Colon (tissue), 2 donors: ENCODE measurements around the gene PRLR.
"Not testable (repeated sequence)": the region's sequence is repeated elsewhere in the genome, so short reads cannot be mapped to it uniquely, and the experiment has no call there.

Source experiments
- FAIRE-seq: peaks from 2 replicates; lab custom pipeline; 2012; peaks lifted over from hg19 to GRCh38; lab: Jason Lieb, UNC
- donor health status: control.
- donor health status: control.

PRLR gene

GRCh38 chr5:35124932-35125331 is 105.4 kb downstream of the PRLR start:
- FAIRE-seq = no peak

- FAIRE-seq = no peak
These were observed 107.5 kb downstream of the PRLR start for GRCh38 chr5:35122819-35123218.

DNA sequence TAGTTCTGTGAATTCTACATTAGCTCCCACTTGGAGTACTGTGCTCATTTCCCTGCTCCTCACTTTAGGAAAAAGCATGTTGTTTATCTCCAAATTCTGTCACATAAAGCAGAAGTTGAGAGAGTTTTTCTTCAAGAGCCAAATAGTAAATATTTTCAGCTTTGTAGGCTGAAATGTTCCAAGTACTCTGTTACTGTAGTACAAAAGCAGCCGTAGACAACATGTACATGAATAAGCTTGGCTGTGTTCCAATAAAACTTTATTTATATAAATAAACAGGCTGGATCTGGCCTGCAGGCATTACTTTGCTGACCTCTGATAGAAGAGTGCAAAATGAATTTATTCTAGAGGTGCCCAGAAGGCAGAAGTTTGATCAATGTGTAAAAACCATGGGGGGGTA is 109.6 kb downstream of the PRLR start:
- no peak for FAIRE-seq

DNA sequence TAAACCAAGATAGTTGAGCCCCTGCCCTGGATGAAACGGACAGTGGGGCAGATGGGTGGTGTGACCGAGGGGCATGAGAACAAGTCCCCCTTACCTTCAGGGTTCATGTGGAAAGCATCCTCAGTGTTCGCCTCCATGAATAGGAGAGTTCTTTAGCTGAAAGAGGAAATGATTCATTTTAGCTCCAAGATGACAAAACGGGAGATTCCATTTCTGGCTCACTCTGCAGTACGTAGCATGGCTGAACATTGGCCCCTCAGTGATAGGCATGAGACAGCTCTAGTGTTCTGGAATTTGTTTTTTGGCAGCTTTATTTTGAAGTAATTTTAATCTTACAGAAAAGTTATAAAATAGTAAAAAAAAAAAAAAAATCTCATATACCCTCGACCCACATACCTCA is 112.3 kb downstream of the PRLR start:
- FAIRE-seq = no peak

DNA sequence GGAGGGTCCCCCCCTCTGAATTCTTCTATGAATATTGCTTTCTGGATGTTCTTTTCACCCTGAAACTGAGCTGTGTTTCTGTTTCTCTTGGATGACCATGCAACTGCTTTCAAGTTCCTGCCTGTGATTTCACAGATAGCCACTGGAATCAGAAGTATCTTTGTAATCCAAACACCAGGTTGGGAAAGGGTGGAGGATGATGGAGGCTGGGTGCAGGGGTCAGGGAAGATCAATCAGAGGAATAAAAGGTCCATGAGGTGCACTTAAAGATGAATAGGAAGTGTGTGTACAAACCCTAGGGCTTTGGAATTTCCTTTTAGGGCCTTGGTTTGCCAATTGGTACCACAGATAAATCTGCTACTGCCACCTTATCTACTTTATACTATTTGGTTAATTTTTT is 114.4 kb downstream of the PRLR start:
- FAIRE-seq = no peak

GRCh38 chr5:35114698-35115097 is 115.6 kb downstream of the PRLR start:
- no peak for FAIRE-seq

GRCh38 chr5:35112300-35112699 is 118.0 kb downstream of the PRLR start:
- no peak for FAIRE-seq

DNA sequence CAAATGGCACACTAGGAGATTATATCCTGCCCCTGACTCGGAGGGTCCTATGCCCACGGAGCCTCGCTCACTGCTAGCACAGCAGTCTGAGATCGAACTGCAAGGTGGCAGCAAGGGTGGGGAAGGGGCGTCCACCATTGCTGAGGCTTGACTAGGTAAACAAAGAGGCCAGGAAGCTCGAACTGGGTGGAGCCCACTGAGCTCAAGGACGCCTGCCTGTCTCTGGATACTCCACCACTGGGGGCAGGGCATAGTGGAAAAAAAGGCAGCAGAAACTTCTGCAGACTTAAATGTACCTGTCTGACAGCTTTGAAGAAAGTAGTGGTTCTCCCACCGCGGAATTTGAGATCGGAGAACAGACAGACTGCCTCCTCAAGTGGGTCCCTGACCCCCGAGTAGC is 125.7 kb downstream of the PRLR start:
- FAIRE-seq = not testable (repeated sequence)

DNA sequence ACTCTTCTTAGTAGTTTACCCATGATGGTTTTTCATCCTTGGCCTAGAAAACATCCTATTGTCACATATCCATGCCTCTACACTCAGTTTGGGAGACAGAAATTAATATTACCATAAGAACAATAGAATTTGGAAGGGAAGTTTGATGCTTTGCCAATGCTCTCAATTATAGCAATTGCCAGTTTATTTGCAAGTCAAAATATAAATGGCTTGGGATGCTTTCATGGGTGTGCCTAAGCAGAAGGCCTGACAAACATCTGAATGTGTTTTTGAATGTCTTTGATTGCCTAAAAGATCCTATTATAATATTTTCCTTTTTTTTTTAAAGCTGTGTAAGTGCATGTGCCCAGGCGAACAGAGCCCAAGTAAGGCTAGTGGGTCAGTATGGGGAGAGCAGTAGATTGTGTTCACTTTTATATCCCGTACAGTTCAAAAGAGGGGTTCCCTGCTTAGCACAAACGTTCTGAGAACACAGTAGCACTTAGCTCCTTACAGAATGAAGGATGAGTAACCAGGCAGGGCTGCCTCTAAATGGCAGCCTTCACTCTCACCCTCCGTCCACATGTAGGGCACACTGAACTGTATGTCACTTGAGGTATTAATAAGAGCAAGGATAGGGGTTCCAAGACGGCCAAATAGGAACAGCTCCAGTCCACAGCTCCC is 126.5 kb downstream of the PRLR start:
- FAIRE-seq = no peak

DNA sequence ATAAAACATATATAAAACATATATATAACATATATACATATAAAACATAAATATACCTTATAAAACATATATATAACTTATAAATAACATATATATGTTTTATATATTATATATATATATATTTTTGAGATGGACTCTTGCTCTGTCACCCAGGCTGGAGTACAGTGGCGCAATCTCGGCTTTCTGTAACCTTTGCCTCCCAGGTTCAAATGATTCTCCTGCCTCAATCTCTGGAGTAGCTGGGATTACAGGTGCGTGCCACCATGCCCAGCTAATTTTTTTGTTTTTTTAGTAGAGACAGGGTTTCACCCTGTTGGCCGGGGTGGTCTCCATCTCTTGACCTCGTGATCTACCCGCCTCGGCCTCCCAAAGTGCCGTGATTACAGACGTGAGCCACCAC is 128.6 kb downstream of the PRLR start:
- FAIRE-seq = not testable (repeated sequence)

DNA sequence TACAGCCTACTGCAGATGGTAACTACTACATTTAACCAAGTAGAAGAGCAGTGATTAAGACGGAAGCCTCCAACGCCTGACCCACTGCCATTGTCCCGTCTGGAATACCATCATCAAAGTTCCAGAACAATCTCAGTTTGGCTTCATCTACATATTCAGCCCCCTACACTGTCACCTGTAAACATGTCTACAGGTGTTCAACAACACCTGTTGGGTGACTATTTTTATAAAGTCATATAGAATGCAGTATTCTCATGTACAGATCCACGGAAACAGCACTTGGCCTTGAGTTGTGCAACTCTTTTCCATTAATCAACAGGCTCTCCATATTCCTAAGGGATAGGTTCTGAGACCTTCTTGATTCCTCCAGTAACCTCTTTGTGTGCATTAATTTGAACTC is 129.3 kb downstream of the PRLR start:
- FAIRE-seq = no peak

DNA sequence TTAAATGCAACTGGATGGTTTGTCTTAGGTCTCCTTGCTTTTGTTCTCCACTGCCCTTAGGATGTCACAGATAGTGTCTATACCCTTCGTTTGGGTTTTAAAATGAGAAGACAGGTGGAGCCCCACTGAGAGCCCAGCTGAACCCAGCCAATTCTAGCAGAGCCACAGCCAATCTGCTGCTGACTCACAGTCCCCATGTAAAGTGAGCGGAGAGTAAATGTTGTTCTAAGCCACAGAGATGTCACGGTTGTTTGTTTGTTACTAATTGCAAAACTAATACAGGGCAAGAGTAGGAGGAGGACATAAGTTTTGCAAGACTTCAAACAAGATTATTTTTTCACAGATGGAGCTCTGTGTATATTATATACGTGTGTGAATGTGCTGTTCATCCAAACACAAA is 132.1 kb downstream of the PRLR start:
- FAIRE-seq = no peak

DNA sequence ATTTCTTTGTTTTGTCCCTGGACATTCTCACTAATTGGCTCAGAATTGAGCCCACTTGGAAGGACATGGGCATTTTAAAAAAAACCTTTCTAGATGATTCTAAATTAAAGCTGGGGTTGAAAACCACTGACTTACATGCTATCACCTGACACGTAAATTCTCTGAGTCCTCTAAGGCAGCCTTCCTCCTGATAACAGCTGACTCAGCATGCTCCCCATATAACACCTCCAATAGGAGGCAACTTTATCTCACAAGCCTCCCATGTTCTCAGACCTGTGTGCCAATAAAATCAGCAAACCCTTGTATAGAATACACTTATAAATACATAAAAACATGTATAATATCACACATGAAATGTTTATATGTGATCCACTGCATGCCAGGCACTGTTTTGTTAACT is 133.4 kb downstream of the PRLR start:
- FAIRE-seq = no peak

- FAIRE-seq = no peak
These were observed 134.1 kb downstream of the PRLR start for GRCh38 chr5:35096216-35096615.

DNA sequence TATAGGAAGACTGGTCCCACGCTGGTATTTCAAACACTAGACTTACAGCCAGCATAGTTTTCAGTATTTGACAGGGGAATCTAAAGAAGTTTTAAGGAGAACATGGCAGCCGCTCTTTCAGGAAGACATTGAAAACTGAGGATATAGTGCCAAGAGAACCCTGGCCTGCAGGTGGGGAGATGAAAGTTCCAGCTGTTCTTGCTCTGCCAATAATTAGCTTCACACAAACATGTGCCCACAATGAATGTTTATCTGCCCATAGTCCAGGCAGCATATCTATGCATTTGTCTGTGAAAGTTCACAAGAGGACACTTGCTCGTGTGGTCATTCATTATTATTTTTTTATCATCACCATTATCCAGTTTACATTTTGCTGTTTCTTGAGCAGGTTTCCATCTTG is 134.9 kb downstream of the PRLR start:
- FAIRE-seq = no peak

DNA sequence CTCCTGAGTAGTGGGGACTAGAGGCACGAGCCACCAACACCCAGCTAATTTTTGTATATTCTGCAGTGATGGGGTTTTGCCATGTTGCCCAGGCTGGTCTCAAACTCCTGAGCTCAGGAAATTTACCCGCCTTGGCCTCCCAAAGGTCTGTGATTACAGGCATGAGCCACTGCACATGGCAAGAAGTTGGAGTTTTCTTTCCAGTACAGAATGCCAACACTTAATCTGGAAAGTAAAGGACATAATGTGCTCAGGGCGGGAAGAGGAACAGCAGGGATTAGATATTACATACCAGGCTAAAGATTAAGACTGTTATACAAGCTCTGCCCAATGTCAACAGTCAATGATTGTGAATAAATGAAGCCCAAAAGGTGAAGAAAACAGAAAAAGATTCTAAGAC is 135.3 kb downstream of the PRLR start:
- no peak for FAIRE-seq

- FAIRE-seq = no peak
These were observed 137.6 kb downstream of the PRLR start for GRCh38 chr5:35092703-35093102.

DNA sequence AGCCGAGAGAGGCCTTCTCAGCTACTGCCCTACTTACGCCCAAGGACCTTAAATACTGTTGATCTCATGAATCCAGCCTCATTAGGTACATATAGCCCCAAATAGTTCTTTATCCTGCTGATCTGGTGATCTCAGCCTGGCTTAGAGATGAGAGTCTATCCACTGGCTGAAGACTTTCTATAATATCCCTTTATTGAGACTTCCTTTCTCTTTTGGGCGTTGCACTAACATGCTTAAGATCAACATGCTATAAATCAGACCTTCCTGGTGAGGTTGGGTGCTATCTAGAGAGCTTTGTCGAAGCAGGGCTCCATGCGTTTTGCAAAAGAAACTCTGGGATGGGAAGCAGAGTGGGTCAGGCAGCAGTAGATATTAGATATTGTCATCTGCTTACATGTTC is 138.6 kb downstream of the PRLR start:
- FAIRE-seq = no peak

DNA sequence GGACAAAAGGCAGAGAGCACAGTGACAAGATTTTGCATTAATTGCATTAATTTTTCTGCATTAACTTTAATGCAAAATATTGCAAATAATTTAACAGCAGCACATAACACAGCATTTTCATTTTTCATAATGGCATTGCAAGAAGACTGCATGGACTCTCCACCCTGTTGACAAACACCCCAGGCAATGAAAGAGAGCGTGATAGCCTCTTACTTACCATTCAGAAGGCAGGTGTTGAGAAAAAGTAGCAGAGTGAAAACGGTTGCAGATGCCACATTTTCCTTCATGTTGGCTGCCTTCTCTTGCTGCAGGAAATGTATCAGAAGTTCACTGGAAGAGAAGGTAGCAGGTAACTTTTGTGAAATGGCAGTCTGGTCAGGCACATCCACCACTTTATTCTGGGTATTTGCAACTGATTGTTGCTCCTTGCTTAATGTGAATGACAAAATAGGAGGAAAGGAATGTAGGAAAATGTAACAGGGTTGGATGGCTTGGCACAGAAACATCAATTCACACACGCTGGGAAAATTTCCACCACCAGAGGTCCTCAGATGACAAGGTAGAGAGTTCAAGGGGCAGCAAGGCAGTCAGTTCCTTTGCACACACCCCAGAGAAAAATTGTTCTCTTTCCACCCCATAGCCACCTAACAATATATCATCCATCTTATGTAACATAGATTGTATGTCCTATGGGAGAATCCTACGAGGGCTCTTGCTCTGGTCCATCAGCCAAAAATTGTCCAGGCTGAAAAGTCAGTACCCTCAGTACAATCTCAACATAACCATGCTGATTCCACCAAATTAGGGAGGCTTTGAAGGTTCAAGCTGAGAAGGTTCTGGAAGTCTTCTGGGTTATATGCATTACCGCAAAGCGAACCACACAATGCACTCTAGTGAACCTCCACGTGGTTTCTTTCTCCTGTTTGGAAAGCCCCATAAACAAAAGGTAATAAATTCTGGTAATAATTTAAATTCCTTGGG is 140.7 kb downstream of the PRLR start:
- no peak for FAIRE-seq

- FAIRE-seq = no peak
These were observed 142.3 kb downstream of the PRLR start for GRCh38 chr5:35087991-35088390.

DNA sequence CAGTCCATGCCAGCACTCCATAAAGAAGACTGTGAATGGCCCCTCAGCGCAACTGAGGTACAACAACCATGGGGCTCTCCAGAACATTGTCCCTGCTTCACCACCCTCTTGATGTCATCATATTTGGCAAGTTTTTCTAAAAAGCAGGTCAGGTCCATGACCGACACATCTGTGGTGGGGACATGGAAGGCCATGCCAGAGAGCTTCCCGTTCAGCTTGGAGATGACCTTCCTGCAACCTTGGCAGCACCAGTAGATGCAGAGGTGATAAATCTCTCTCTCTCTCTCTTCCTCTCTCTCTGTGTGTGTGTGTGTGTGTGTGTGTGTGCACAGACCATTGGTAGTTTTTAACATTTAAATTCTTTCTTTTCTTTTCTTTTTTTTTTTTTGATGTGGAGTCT is 147.1 kb downstream of the PRLR start:
- no peak for FAIRE-seq

- FAIRE-seq = no peak
These were observed 147.8 kb downstream of the PRLR start for GRCh38 chr5:35082530-35082929.

DNA sequence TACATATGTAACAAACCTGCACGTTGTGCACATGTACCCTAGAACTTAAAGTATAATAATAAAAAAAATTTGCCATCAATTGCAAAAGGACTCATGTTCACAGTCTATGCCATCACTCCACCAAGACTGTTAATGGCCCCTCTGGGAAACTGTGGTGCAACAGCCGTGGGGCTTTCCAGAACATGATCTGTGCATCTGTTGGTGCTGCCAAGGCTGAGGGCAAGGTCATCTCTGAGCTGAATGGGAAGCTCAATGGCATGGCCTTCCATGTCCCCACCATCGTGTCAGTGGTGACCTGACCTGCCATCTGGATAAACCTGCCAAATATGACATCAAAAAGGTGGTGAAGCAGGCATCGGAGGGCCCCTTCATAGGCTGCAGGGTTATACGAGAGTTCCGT is 149.2 kb downstream of the PRLR start:
- no peak for FAIRE-seq

DNA sequence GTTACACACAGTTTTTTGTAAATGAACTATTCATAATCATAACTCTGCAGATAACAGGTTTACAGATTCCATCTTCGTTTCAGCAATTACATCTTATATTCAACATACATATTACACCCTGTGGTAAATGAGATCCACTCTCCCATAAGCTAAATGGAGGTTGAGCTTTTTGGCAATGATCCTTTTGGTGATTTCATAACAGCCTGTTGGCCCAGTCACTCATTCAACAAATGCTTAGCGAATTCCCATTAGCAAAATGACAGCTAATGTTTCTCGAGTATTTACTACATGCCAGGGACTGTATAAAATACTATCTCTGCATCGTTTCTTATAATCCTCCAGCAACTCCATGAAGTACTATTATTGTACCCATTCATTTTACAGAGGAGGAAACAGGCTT is 157.1 kb downstream of the PRLR start:
- no peak for FAIRE-seq
